ENCODE data around the gene HPSE2.
A peak's percentile ranks its signal among the peaks of the same experiment; 100 is the strongest.
"Not testable (repeated sequence)": the region's sequence is repeated elsewhere in the genome, so short reads cannot be mapped to it uniquely, and the experiment has no call there.

Gene HPSE2

DNA sequence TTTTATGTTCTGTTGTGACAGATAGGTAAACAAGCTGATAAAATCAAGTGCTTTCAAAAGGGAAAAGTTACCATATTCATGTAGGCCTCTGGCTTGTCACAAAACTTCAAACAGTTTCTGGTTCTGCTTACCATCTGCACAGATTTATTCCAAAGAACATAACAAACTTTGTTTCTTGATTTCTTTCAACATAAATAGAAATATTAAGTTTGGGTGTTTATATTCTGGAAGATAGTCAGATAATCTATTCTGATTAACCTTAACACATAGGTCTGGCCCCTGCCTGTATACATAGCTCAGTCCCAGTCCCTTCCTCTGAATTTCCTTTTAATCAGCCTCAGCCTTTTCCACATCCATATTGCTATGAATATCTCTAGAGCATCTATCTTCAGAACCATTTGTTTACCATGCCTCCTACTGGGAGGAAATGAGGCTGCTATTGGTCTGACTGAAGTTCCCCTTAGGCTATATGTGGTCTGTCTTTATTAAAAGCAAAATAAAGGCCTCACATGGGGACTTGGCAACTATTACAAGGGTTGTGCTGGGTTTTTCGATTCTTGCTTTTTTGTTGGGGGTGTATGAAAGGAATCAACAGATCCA, 319.0 kb downstream of the HPSE2 start:
- peak; percentile 86 for DNase-seq

DNA sequence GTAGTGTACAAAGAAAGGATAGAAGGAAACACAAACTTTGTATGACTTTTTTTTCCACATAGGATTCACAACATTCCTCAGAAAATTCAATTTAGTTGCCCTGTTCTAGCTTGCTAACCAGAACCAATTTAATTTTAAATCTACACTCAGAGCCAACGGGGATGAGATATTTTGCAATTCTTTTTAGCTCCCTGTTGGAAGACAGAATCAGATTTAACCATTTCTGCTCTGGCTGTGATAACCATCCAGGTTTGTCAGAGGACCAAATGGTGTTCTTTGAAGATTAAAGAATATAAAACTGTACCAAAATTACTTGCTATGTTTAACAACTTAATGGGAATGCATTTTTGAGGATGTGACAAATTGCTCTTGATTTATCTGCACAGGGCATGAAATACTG, 319.7 kb downstream of the HPSE2 start:
- DNase-seq, result no peak

DNA sequence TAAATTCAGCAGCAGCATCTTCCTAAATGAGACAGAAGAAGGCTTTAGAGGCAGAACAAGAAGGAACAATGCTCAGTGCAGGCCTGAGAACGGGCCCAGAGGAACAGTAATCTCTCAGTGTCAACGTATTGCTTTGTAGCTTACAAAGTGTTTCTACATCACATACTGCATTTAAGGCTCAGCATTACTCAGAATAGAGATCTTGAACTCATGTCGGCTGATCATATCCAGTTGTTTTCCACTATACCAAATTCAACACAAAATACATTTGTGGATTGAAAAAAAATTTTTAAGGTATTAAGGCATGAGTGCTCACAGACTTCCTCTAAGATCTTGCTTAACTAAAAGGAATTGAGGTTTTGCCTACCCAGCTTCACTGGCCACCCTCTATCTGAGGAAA, 325.1 kb downstream of the HPSE2 start:
- peak; percentile 95 for DNase-seq

DNA sequence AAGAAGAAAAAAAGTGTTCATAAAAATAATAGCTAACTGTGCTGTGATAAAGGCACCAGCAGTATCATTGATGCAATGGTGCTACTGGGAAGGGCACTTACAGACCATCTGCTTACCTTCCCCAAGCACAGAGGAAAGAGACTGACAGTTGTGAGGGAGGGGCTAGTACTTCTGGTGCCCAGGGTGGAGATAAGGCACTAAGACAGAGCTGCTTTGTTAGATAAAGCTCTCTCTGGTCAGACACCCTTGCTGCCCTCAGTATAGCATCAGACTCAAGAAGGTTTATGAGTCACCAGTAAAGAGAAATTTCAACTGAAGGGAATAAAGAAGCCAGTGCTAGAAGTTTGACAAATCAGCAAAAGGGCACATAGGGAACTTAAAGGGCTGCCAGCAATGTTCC, 325.6 kb downstream of the HPSE2 start:
- peak; percentile 100 for DNase-seq

DNA sequence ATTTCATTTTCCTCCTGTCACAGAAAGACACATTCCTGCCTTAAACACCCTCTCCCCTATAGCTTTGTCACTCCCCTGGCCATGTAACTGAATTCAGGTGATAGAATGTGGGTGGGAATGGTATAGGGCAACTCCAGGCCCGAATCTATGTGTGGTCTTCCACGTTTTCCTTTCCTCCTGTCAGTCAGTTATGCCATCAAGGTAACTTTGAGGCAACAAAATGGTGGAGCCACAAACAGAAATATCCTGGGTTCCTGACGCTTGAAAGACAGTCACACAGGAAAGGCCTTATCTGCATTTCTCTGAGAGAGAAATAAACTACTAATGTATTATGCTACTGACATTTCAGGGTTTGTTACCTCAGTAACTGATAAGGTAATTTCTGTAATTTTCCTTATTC, 326.8 kb downstream of the HPSE2 start:
- peak; percentile 55 for DNase-seq

DNA sequence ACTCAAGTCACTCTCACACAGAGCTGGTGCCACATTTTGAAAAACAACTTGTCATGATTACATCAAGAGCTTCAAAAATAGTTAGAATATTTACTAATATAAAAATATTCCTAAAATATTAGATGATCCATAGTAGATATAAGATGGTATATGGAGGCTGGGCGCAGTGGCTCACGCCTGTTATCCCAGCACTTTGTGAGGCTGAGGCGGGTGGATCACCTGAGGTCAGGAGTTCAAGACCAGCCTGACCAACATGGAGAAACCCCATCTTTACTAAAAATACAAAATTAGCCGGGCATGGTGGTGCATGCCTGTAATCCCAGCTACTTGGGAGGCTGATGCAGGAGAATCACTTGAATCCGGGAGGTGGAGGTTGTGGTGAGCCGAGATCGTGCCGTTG, 327.4 kb downstream of the HPSE2 start:
- DNase-seq, result not testable (repeated sequence)

DNA sequence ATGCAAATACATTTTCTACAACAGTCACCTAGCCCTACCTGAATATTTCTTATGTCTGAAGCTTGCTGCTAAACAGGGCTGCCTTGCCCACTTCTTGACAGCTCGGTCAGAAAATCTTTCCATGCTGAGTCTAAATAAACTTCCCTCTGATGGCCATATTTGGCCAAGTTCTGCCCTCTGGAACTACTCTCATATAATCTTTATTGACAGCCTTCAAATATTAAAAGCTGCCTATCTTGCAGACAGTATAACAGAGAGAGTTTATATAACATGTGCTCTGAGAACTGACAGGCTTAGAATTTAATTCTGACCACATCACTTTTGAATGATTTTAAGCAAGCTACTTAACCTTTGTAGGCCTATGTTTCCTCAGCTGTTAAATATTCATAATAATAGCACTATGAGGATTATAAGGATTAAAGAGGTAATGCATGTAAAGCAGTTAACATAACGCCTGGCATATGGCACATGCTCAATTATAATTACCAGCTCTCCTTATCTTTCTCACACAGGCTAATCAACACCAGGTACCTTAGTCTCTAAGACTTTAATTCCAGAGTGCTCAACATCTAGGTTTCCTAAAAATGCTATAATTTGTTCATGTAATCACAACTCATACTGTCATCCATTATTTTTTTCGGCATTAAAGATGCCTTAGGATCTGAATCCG, 334.1 kb downstream of the HPSE2 start:
- peak; percentile 73 for DNase-seq

DNA sequence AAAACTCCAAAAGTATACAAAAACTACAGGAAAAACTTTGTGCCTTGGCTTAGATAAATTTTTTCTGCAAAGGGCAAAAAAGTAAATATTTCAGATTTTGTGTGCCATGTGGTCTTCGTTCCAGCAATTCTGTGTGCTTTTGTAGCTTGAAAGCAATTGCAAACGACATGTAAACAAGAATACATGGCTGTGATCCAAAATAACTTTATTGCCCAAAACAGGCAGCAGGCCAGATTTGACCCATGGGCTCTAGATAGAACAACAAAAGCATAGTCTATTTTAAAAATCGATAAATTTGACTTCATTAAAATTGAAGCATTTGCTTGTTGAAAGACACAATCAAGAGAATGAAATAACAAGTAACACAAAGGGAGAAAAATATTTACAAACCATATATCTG, 336.6 kb downstream of the HPSE2 start:
- no peak for DNase-seq

DNA sequence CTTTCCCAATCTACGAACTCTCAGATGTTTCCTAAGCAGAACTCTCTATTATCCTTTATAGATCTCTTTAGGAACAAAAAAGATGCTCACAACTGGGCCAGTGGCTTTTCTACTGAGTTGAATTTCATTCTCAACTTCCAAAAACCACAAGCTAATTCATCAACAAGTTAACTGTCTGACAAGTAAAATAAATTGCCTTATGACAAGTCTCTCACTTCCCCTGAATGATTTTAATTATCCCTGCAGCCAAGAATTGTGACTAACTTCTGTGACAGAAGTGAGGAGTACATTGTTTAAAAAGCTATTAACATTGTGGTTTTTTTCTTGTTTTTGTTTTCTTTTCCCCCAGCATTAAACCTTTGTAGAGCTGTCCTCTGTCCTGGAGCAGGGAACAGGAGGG, 343.1 kb downstream of the HPSE2 start:
- peak; percentile 65 for DNase-seq

DNA sequence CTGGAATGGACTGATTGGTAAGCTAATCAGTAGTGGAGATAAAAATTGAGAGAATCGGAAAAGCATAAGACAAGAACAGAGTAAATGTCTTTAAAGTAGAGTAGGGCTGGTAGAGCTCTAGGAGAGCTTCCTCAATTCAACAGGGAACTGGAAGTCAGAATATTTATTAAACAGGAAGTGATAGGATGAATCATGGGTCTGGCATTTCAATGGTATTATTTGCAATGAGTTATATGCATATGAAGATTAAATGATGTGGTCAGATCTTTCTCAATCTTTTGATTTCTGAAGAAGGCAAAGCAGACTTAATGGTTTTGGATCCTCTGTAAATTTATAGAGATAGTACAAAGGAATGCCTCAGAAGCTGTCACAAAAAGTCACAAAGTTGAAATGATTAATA, 349.0 kb downstream of the HPSE2 start:
- peak; percentile 71 for DNase-seq

DNA sequence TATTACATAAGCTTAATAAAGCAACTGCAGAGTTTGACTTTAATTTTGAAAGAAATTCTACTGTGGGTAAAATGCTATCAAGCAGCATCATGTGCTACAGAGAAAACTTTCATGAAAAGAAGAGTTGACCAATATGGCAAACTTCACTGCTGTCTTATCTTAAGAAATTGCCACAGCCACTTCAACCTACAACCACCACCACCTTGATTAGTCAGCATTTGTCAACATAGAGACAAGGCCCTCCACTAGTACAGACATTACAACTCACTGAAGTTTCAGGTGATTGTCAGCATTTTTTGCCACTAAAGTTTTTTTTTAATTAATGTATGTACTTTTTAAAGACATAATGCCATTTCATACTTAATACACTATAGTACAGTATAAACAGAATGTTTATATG, 350.3 kb downstream of the HPSE2 start:
- peak; percentile 76 for DNase-seq

DNA sequence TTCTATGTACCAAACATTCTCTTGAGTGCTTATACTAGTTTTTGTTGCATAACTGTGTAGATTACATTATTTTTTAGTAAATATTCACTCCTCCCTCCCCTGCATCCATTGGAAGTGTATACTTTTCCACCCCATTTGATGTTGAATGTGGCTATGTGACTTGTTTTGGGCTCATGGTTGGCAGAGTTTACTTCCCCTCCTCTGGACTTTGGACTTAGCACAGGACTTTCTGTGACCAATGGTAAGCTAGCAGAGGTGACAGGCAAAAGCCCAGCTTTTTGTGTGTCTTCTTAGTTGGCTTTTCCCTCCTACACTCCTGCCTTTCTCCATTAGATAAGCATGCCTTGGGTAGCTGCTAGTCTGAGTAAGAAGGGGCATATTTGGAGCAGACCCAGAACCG, 353.9 kb downstream of the HPSE2 start:
- no peak for DNase-seq

DNA sequence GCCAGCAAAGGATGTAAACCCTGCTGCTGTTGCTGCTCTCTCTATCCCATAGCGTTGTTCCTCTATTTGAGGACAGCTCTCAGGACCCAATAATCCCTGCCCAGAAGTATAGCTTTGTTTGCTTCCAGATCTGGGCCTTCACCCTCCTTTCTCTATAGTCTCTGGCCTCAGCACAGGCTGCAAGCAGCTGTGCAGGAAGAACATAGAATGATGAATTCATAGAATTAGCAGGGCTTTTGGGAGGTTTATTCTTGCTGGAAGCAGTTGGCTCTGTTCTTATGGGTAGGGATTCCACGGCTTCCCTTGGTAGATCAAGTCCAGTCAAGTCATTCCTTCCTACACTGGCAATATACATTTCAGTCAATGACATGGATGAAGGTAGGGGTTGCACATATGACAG, 354.7 kb downstream of the HPSE2 start:
- no peak for DNase-seq

DNA sequence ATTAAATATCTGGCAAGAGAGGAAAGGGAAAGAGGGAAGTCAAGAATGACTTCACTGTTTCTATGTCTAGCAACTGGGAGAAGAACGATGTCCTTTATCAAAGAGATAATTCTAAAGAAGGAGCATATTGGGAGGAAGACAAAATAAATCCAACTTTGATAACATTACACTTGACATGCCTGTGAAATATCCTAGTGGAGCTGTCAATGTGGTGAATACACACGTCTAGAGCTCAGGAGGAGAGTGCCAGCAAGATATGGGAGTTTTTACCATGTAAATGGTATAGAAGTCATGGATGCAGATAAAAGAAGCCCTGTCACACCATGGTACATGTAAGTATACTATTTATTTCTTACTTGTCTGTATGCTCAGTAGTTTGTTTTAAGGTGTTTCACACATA, 356.7 kb downstream of the HPSE2 start:
- DNase-seq, result peak; percentile 37

DNA sequence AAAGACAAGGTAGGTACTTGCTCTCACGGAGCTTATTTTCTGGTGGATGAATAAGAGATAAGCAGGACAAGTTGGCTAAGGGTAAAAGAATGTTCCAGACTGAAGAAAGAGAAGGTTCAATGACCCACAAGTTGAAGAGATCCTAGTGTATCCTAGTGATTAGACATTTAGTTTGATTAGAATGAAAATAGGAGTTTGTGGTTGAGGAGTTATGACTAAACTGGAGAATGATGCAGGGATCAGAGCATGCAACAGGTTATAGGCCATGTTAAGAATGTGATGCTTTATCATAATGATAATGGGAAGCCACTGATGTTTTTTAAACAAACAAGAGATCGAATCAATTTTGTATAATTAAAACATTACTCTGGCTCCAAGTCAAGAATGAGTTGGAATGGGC, 357.2 kb downstream of the HPSE2 start:
- DNase-seq, result no peak

DNA sequence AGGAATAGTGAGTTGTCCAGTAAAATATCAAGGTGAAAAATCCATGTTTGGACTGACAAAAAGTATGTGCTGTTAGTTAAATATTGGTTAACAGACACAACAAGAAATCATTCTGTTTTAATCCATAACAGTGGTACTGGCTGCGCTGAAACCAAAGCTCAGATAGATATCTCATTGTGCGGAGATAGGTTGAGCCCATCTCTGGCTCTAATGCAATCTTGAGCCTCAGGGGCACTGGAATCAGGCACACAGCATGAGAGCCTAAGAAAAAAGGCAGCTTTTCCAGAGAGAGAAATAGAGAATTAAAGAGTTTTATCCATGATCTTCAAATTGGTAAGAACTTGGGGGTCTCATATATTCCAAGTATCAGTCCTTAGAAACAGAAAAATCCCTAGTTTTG, 373.7 kb downstream of the HPSE2 start:
- no peak for DNase-seq

DNA sequence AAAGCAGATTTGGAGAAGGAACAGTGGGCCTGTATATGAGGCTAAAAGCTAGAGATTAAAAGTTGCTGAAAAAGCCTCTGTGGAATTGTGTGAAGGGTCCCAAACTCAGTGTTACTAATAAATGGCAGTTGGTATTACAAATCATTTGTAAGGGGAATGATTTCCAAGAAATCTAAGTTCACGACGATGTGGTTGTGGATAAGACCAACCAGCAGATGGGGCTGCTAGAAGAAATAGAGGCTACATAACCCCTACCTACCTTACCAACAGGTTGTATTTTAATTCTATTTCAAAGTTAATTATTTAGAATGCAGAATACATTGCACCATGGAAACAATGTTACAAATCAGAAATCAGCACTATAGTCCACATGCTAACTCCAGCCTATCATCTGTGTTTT, 377.1 kb downstream of the HPSE2 start:
- peak; percentile 45 for DNase-seq

DNA sequence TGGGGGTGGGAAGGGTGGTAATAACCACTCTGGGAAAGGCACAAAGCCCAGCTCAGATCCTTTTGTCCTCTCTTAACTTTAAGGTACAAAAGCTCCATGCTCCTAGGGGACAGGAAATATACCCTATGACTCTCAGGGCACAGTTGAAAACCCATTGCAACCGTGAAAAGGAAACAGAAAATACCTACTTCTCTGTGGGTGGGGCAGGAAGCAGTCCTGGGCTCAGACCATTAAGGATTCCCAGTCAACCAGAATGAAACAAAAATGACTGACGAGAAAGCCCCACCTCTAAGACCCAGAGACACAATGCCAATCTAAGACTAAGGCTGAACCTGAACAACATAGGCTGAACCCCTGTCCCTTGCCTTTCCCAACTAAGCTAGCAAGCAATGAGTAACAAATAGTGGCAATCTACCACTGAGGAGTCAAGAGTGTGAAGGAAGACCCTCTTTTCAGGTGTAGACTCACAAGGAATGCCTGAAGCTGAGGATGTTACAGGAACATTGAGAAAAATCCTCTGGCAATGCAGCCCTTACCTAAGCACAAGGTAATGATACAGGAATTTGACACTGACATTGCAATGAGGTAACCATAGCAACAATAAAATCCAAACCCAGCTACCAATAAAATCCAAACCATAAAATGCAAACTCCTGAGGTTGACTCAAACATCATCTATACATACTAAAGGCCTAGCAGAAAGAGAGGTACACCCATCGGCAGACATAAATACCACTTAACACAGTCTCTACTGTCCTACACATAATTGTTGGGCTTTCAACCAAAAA, 380.1 kb downstream of the HPSE2 start:
- no peak for DNase-seq

DNA sequence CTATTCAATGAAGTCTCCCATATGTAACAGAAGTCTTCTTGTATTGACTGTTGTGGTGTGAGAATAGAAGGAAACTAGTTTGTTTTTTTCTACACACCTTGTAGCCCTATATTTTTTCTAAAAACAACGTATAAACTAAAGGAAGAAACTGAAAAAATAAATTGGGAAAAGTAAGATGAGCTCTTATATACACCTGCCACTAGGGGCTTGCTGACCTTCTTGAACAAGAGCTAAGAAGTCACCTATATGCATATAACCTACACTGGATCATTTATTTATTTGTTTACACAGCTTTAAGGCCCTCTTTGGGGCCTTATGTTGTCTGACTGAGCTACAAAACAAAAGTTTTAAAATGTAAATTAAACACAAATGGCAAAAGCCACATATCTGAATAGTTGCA, 383.0 kb downstream of the HPSE2 start:
- peak; percentile 72 for DNase-seq

DNA sequence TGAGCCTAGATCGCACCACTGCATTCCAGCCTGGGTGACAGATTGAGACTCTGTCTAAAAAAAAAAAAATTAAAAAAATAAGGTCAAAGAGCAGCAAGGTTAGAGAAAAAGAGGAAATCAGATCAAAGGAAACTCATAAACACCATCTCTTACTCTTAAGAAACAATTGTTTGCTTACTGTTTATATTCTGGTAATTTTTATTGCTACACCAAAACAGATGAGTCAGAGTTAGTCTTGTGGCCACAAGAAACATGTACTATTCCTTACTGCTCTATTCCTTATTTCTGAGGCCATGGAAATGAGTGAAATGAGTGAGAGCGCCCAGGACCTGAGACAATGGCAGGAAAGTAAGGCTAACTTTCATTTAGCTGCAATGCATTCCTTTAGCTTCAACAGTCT, 387.3 kb downstream of the HPSE2 start:
- no peak for DNase-seq

DNA sequence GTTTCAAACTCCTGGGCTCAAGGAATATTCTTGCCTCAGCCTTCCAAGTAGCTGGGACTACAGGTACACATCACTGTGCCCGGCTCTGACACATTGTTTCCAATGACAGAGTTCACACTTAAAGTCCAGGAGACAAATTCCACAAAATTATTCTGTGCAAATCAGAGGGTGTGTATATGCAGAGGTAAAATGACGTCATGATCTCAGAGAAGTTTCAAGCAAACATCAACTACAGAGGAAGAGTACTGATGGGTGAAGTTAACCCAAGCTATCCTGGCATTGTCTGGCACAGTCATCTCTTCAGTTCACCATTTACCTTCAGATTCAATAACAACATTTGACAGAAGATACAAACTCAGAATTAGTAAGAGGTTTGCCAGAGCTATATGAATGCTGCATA, 388.9 kb downstream of the HPSE2 start:
- DNase-seq, result no peak

DNA sequence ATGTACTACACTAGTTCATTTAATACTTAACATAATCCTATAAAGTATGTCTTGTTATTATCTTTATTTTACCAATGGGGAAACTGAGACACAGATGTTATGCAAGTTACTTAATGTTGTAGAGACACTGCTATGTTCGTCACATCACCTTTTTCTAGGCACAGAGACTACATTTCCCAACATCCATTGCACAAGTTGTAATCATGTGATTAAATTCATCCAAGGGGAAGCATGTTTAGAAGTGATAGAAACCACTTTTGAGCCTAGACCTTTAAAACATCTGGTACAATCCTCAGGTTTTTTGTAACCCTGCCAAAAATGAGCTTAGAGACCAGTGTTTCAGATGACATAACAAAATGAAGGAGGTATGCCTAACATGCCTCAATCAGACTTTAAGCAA, 402.1 kb downstream of the HPSE2 start:
- DNase-seq, result no peak

DNA sequence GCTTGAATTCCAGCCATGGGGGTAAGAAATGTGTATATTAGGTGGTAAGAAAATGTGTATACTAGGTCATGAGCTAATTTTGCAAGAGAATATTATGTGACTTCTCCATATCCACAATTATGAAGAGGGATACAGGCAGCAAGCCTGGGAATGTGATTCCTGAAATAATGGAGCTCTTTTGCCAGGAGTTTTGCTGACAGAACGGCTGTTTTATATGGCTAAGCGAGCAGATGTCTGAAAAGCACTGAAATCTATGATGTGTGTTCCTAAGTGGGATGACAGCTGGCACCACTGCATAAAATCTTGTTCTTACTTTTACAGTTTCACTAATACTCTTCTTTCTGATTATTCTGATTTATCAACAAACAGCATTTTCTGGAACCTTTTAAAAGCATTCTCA, 402.9 kb downstream of the HPSE2 start:
- no peak for DNase-seq

DNA sequence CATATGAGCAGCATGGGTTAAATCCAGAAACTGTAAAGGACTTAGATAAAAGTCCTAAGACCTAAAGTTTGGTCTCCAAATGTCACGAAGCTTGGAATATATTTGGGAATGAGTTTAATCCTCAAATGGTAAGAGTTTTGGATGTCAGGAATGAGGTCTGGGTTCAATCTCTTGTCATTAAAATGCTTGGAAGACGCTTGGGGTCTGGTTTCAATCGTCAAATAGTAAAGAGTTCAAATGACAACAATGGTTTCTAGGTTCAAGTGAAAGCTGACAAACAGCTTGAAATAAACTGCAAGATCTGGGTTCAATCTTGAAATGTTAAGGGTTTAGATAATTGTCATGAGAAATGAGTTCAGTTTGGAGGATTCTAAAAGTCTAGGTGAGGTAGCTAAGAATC, 403.5 kb downstream of the HPSE2 start:
- no peak for DNase-seq
